IPS-20b (cell line): ENCODE results near the gene ZNF829.
A peak's percentile ranks its signal among the peaks of the same experiment; 100 is the strongest.

Experiments used
- H3K27ac ChIP-seq: one replicate; pipeline ENCODE4 v1.5.1; 2013; ENCODE audit warnings: low read length
- H3K27me3 ChIP-seq: 2 replicates; pipeline ENCODE4 v1.6.1; 2013; ENCODE audit warnings: mild to moderate bottlenecking, low read length, inconsistent platforms; ENCODE audit not compliant: insufficient read depth
- H3K36me3 ChIP-seq: 2 replicates; pipeline ENCODE4 v1.6.1; 2013; ENCODE audit warnings: low read depth, mild to moderate bottlenecking, inconsistent platforms, low read length, moderate library complexity; ENCODE audit not compliant: insufficient read depth
- H3K4me1 ChIP-seq: 2 replicates; pipeline ENCODE4 v1.6.1; 2013; ENCODE audit warnings: mild to moderate bottlenecking, control low read depth, inconsistent platforms, low read length, moderate library complexity; ENCODE audit not compliant: insufficient read depth
- H3K4me3 ChIP-seq: 2 replicates; pipeline ENCODE4 v1.5.1; 2013; ENCODE audit warnings: mild to moderate bottlenecking, low read length, inconsistent platforms
- H3K9ac ChIP-seq: 2 replicates; pipeline ENCODE4 v1.6.1; 2013; ENCODE audit warnings: low read depth, mild to moderate bottlenecking, inconsistent platforms, low read length, moderate library complexity
- H3K9me3 ChIP-seq: 2 replicates; pipeline ENCODE4 v1.6.1; 2013; ENCODE audit warnings: mild to moderate bottlenecking, low read depth, low read length, inconsistent platforms; ENCODE audit not compliant: insufficient read depth

The ZNF829 gene

DNA sequence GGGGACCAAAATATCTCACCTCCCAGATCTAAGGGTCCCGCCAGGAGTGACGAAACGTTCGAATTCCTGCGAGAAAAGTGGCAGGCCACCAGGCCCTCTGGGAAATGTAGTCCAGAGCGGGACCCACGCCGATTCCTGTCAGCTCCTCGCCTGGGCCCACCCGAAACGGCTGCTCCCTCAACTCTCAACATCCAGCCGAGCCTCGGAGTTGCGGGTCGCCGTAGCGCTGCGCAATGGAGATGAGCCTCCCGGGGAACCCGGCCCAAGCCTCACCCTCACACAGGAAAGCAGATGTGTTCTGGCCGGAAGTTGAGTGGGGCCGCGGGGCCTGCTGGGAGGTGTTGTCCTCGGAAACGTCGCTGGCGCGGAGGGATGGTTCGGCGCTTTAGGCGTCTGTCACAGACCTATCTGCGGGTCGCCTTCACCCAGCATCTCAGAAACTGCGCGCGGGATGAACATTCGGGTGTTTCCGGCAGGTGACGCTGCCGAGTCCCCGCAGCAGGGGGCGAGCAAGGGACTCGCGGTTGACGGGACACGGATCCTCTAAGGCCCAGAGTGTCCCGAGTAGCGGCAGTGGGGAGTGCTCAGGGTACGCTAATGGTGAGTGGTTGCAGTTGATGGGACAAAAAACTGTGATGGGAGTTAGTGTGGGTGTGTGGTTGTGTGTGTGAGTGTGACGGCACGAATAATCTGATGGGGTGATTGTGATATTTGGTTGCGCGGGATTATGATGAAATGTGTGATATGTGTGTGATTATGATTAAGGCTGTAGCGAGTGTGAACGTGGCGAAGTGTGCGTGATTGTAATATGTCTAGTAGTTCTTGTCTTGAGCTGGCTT, at the start of gene ZNF829, which contains the start of gene ZNF568:
Gene ZNF829, minus strand, starts transcription at position 300 of the 839 bp plus-strand sequence. CDS start 1,124 bp downstream, outside the sequence.
Gene ZNF568, plus strand, starts transcription at position 341 of the 839 bp plus-strand sequence. CDS start 6,439 bp downstream, outside the sequence.
- Histone ChIP-seq H3K4me3 (peak within 1 kb of the TSS; percentile 98), H3K4me1 (no peaks in the 10 kb centered on the region), H3K9me3 (peaks cover 78% of the 10 kb centered on the region), H3K36me3 (peaks cover 11% of the 10 kb centered on the region; the same call in 1 of the 2 replicates), H3K27me3 (no peaks in the 10 kb centered on the region), H3K27ac (no peak within 1 kb of the TSS), H3K9ac (peak within 1 kb of the TSS; percentile 76; the same call in 1 of the 2 replicates)

DNA sequence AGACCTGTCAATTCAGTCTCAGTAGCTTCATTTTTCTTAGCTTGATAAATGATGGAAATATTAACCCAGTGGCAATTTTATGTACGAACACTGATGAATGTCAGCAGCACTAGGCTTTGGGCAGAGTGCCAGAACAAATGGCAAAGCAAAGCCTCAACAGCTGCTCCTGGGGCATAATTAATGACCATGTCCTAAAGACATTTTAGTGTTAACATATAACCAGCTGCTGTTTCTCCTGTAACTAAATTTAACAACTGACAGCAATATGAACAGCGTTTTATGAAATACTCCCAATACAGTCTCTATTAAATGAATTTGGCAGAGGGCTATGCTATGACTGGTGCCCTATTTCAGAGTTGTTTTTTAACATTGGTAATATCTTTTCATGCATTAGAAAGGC, 47.2 kb upstream of the ZNF829 start:
- Histone ChIP-seq H3K36me3 (no peaks in the 10 kb centered on the region), H3K9ac (no peak overlapping the region), H3K27ac (no peak overlapping the region), H3K4me1 (no peaks in the 10 kb centered on the region), H3K4me3 (no peak overlapping the region), H3K9me3 (peaks cover 88% of the 10 kb centered on the region), H3K27me3 (no peaks in the 10 kb centered on the region)

DNA sequence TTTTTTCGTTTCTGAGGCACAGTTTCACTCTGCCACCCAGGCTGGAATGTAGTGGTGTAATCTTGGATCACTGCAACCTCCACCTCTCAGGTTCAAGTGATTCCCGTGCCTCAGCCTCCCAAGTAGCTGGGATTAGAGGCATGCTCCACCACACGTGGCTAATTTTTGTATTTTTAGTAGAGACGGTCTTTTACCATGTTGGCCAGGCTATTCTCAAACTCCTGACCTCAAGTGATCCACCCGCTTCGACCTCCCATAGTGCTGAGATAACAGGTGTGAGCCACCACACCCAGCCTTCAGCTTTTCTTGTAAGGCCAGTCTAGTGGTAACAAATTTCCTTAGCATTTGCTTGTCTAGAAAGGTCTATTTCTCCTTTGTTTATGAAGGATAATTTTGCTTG, 46.3 kb upstream of the ZNF829 start:
- peaks cover 90% of the 10 kb centered on the region for H3K9me3 ChIP-seq
- no peak overlapping the region for H3K9ac ChIP-seq
- H3K27me3 ChIP-seq, result no peaks in the 10 kb centered on the region
- H3K36me3 ChIP-seq, result no peaks in the 10 kb centered on the region
- H3K4me1 ChIP-seq, result no peaks in the 10 kb centered on the region
- H3K4me3 ChIP-seq, result no peak overlapping the region
- H3K27ac ChIP-seq, result no peak overlapping the region

DNA sequence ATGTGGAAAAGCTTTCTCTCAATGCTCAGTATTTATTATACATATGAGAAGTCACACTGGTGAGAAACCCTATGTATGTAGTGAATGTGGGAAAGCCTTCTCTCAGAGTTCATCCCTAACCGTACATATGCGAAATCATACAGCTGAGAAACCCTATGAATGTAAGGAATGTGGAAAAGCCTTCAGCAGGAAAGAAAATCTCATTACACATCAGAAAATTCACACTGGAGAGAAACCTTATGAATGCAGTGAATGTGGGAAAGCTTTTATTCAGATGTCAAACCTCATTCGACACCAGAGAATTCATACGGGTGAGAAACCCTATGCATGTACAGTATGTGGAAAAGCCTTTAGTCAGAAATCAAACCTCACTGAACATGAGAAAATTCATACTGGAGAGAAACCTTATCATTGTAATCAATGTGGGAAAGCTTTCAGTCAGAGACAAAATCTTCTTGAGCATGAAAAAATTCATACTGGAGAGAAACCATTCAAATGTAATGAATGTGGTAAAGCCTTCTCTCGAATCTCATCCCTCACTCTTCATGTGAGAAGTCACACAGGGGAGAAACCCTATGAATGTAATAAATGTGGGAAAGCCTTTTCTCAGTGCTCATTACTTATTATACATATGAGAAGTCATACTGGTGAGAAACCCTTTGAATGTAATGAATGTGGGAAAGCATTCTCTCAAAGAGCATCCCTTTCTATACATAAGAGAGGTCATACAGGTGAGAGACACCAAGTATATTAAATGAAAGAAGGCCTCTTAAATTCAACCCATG, 34.4 kb upstream of the ZNF829 start:
- Histone ChIP-seq H3K36me3 (peaks cover 4% of the 10 kb centered on the region; the same call in 1 of the 2 replicates), H3K4me1 (no peaks in the 10 kb centered on the region), H3K9ac (no peak overlapping the region), H3K9me3 (peaks cover 76% of the 10 kb centered on the region), H3K4me3 (peak overlapping the region; percentile 14; the same call in 1 of the 2 replicates), H3K27ac (no peak overlapping the region), H3K27me3 (no peaks in the 10 kb centered on the region)

DNA sequence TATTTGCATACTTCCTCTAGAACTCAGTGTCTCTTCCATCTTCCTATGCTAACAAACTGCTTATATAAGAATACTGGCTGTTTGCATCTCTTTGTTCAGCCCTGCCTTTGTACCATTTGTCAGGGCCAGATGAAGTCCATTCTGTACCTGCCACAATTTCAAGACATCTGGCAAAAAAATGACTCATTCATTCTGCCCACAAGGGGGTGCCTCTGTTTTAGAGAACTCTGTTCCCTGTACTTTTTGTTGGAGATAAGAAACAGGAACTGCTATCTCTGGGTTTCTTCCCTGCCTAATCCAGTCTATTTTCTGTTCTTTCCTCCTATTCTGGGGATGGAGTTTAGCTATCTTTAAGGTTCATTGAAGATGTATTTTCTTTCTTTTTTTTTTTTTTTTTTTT, 23.1 kb upstream of the ZNF829 start:
- Histone ChIP-seq H3K9ac (no peak overlapping the region), H3K4me1 (no peaks in the 10 kb centered on the region), H3K9me3 (peaks cover 91% of the 10 kb centered on the region), H3K36me3 (peaks cover 17% of the 10 kb centered on the region; the same call in 1 of the 2 replicates), H3K27me3 (no peaks in the 10 kb centered on the region), H3K27ac (no peak overlapping the region), H3K4me3 (no peak overlapping the region)

DNA sequence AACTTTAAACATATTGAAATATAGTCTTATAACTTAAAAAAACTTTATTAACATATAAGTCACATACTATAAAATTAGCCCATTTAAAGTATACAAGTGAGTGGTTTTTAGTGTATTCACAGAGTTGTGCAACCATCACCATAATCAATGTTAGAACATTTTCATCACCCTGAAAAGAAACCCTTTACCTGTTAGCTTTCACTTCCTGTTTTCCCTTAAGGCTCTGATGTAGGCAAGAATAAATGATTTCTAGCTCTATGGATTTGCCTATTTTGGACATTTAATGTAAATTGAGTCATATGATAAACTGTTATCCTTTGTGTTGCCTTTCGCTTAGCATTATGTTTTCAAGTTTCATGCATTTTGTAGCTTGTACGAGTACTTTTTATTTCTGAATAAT, 15.6 kb upstream of the ZNF829 start:
- Histone ChIP-seq H3K36me3 (no peaks in the 10 kb centered on the region; the same call in 1 of the 2 replicates), H3K9ac (no peak overlapping the region), H3K4me3 (no peak overlapping the region), H3K9me3 (peaks cover 88% of the 10 kb centered on the region), H3K27me3 (no peaks in the 10 kb centered on the region), H3K4me1 (no peaks in the 10 kb centered on the region), H3K27ac (no peak overlapping the region)

DNA sequence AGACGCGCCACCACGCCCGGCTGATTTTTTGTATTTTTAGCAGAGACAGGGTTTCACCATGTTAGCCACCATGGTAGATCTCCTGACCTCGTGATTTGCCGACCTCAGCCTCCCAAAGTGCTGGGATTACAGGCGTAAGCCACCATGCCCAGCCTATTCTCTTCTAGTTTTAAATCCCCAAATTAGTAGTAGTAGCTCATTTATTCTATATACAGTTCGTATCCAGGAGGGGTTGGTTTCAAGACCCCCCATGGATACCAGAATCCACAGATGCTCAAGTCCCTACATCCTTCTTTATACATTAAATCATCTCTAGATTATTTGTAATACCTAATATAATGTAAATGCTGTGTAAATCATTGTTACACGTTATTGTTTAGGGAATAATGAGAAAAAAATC, 2.0 kb upstream of the ZNF829 start:
- Histone ChIP-seq H3K27me3 (no peaks in the 10 kb centered on the region), H3K9me3 (peaks cover 77% of the 10 kb centered on the region), H3K4me1 (no peaks in the 10 kb centered on the region), H3K9ac (no peak overlapping the region), H3K36me3 (peaks cover 11% of the 10 kb centered on the region; the same call in 1 of the 2 replicates), H3K4me3 (no peak overlapping the region), H3K27ac (no peak overlapping the region)

DNA sequence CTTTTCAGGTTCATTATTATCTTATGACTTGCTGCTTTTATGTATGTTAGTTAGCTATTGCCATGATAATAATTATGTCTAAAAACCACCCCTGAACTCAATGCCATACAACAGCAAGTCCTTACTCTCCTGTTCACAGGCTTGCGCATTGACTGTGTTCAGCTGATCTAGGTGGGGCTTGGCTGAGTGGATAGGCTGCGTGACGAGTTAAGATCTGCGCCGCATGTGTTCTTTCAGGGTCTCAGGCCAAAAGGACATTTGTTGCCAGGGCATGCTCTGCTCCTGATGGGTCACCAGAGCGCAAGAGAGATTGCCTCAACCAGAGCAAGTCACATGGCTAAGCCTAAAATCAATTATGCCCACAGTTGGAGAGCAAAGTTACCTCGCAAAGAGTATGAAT, 900 bp upstream of the ZNF829 start:
- H3K4me3 ChIP-seq, result peak overlapping the region; percentile 98
- no peaks in the 10 kb centered on the region for H3K4me1 ChIP-seq
- no peaks in the 10 kb centered on the region for H3K27me3 ChIP-seq
- no peak overlapping the region for H3K27ac ChIP-seq
- H3K9me3 ChIP-seq, result peaks cover 74% of the 10 kb centered on the region
- peaks cover 11% of the 10 kb centered on the region; the same call in 1 of the 2 replicates for H3K36me3 ChIP-seq
- peak overlapping the region; percentile 76; the same call in 1 of the 2 replicates for H3K9ac ChIP-seq

DNA sequence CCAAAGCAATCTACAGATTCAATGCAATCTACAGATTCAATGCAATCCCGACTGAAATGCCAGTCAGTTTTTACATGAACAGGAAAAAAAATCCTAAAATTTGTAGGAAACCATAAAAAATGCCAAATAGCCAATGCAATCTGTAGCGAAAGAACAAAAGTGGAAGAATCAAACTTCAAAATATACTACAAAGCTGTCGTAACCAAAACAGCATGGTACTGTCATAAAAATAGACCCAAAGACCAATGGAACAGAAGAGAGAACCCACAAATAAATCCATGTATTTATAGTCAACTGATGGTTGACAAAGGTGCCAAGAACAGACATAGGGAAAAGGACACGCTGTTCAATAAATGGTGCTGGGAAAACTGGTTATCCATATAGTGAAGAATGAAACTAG, 17.7 kb downstream of the ZNF829 start:
- Histone ChIP-seq H3K4me3 (no peak overlapping the region), H3K27me3 (no peaks in the 10 kb centered on the region), H3K27ac (no peak overlapping the region), H3K36me3 (peaks cover 7% of the 10 kb centered on the region; the same call in 1 of the 2 replicates), H3K9ac (no peak overlapping the region), H3K9me3 (peaks cover 83% of the 10 kb centered on the region), H3K4me1 (no peaks in the 10 kb centered on the region)

DNA sequence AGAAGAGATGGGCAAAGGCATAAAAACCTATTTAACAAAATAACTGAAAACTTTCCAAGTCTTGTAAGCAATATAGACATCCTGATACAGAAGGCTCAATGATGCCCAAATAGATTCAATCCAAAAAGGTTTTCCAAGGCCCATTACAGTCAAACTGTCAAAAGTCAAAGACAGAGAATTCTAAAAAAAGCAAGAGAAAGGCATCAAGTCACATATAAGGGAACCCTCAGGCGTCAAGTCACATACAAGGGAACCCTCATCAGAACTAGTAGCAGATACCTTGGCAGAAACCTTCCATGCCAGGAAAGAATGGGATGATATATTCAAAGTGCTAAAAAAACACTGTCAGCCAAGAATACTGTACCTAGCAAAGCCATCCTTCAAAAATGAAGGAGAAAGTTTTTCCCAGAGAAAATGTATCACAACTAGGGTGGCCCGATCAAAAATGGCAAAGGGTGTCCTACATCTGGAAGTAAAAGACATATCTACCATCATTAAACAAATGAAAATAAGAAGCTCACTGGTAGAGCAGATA, 21.2 kb downstream of the ZNF829 start:
- H3K27me3 ChIP-seq, result no peaks in the 10 kb centered on the region
- H3K4me1 ChIP-seq, result no peaks in the 10 kb centered on the region
- H3K4me3 ChIP-seq, result no peak overlapping the region
- H3K27ac ChIP-seq, result no peak overlapping the region
- H3K36me3 ChIP-seq, result peaks cover 34% of the 10 kb centered on the region
- H3K9ac ChIP-seq, result no peak overlapping the region
- H3K9me3 ChIP-seq, result peaks cover 90% of the 10 kb centered on the region

DNA sequence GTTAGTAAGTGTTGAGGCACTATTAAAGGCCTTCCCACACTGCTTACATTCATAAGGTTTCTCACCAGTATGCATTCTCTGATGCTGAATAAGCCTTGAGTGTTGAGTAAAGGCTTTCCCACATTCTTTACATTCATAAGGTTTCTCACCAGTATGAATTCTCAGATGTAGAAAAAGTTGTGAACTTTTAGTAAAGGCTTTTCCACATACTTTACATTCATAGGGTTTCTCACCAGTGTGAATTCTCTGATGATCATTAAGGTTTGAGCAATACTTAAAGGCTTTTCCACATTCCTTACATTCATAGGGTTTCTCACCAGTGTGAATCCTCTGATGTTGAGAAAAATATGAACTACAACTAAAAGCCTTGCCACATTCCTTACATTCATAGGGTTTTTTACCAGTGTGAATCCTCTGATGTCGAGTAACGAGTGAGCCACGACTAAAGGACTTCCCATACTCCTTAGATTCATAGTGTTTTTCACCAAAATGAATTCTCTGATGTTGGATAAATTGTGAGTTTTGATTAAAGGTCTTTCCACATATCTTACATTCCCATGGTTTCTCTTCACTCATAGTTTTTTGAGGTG, 24.2 kb downstream of the ZNF829 start:
- H3K9ac ChIP-seq, result no peak overlapping the region
- H3K27ac ChIP-seq, result no peak overlapping the region
- peaks cover 36% of the 10 kb centered on the region for H3K36me3 ChIP-seq
- H3K4me1 ChIP-seq, result no peaks in the 10 kb centered on the region
- H3K4me3 ChIP-seq, result peak overlapping the region; percentile 42; the same call in 1 of the 2 replicates
- no peaks in the 10 kb centered on the region for H3K27me3 ChIP-seq
- H3K9me3 ChIP-seq, result peaks cover 91% of the 10 kb centered on the region
